Transverse colon (tissue), 4 donors: ENCODE measurements around the gene SLC4A4.

Experiments
- EP300 ChIP-seq: sonication (generic); formaldehyde crosslinking; IDR thresholded peaks from one replicate; pipeline ENCODE4 v1.6.1; 2017; ENCODE audit warnings: antibody characterized with exemption, low read depth
- POLR2AphosphoS5 ChIP-seq, 3 donors: sonication (generic); formaldehyde crosslinking; IDR thresholded peaks; one replicate each; pipeline ENCODE4 v1.6.1; 2016; ENCODE audit warnings: antibody characterized with exemption in 3 of 3
- TF ChIP-seq, protein P1 (sequence below), 5 experiments: fragments of 200-600 bp in 3 of 5; fragments of 450-650 bp in 2 of 5; sonication (generic) in 3 of 5; IDR thresholded peaks; 1 replicate in 2 of 5; 2 replicates in 3 of 5; pipeline ENCODE4 v1.5.1; 2016 to 2017; ENCODE audit warnings: antibody characterized with exemption in 5 of 5, inconsistent platforms in 3 of 5, mild to moderate bottlenecking in 2 of 5, moderate library complexity in 1 of 5

GRCh38 chr4:71333368-71333767 lies 5.5 kb upstream of the SLC4A4 start:
- TF ChIP-seq, protein P1, sequence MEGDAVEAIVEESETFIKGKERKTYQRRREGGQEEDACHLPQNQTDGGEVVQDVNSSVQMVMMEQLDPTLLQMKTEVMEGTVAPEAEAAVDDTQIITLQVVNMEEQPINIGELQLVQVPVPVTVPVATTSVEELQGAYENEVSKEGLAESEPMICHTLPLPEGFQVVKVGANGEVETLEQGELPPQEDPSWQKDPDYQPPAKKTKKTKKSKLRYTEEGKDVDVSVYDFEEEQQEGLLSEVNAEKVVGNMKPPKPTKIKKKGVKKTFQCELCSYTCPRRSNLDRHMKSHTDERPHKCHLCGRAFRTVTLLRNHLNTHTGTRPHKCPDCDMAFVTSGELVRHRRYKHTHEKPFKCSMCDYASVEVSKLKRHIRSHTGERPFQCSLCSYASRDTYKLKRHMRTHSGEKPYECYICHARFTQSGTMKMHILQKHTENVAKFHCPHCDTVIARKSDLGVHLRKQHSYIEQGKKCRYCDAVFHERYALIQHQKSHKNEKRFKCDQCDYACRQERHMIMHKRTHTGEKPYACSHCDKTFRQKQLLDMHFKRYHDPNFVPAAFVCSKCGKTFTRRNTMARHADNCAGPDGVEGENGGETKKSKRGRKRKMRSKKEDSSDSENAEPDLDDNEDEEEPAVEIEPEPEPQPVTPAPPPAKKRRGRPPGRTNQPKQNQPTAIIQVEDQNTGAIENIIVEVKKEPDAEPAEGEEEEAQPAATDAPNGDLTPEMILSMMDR (IDR thresholded peaks at IDR 0.05): no peak
- TF ChIP-seq EP300: no peak
- TF ChIP-seq POLR2AphosphoS5 (IDR thresholded peaks at IDR 0.05): no peak
